ENCODE measurements around the gene INO80C. TPM values are rescaled to one million over a fixed set of nuclear protein-coding genes. Genes with fewer than 3 reads are reported as not detected.

The INO80C gene
- total RNA-seq, 1 experiment from 2014 or later, result 51.1 TPM

GRCh38 chr18:35510076-35510651 is 12.4 kb upstream of the INO80C start:
- Mint-ChIP-seq H3K9me3 (no peaks in the 10 kb centered on the region), H3K4me1 (peaks cover 8 to 17% of the 10 kb centered on the region in 2 experiments), H3K4me3 (no peak overlapping the region), H3K27me3 (ENCODE audit: low read depth) (no peaks in the 10 kb centered on the region), H3K36me3 (ENCODE audit: insufficient read depth in 1 of 3, low read depth in 3 of 3) (no peaks in the 10 kb centered on the region), H3K27ac (no peak overlapping the region)
- H3K79me1 ChIP-seq (ENCODE audit: insufficient read depth, low read depth, low read length, poor library complexity, severe bottlenecking), result no peaks in the 10 kb centered on the region
- no peak overlapping the region for H2BK12ac ChIP-seq (ENCODE audit: insufficient read length, low read depth, low read length)
- no peaks in the 10 kb centered on the region for H3K23me2 ChIP-seq (ENCODE audit: insufficient read length, low read depth, low read length, poor library complexity, severe bottlenecking)
- H3K18ac ChIP-seq (ENCODE audit: insufficient read length, low read depth, low read length), result no peak overlapping the region
- H3K4me1 ChIP-seq (ENCODE audit: insufficient read depth, low read length), result no peaks in the 10 kb centered on the region
- H3T11ph ChIP-seq (ENCODE audit: low read length), result no peak overlapping the region
- no peak overlapping the region for H4K5ac ChIP-seq (ENCODE audit: insufficient read length, low read depth, low read length)
- H3K56ac ChIP-seq (ENCODE audit: insufficient read length, low read depth, low read length), result no peak overlapping the region
- H2AFZ ChIP-seq (ENCODE audit: low read length), result no peak overlapping the region
- H2BK15ac ChIP-seq (ENCODE audit: low read depth, low read length), result no peak overlapping the region
- no peaks in the 10 kb centered on the region for H3K27me3 ChIP-seq (ENCODE audit: insufficient read depth, low read length)
- no peak overlapping the region for H3K14ac ChIP-seq (ENCODE audit: insufficient read depth, low read length)
- H3K4ac ChIP-seq (ENCODE audit: low read depth, low read length), result no peak overlapping the region
- no peak overlapping the region for H2BK120ac ChIP-seq (ENCODE audit: low read depth, low read length, poor library complexity, severe bottlenecking)
- H3K9ac ChIP-seq (ENCODE audit: extremely low read depth, insufficient read length, low read length), result no peak overlapping the region
- no peak for TF ChIP-seq CTCF (conservative IDR thresholded peaks at IDR 0.05)
- no peak overlapping the region for H4K91ac ChIP-seq (ENCODE audit: insufficient read length, low read depth, low read length)
- no peaks in the 10 kb centered on the region for H3K79me2 ChIP-seq (ENCODE audit: insufficient read depth, low read length)
- no peak overlapping the region for H2BK20ac ChIP-seq (ENCODE audit: low read depth, low read length, poor library complexity, severe bottlenecking)
- no peak overlapping the region for H3K27ac ChIP-seq (ENCODE audit: insufficient read length, low read depth, low read length)
- DNase-seq, result no peak
- H3K9me3 ChIP-seq (ENCODE audit: control insufficient read depth, low read depth, low read length), result no peaks in the 10 kb centered on the region
- no peaks in the 10 kb centered on the region for H4K20me1 ChIP-seq (ENCODE audit: control insufficient read depth, insufficient read depth, insufficient read length)
- H3K23ac ChIP-seq (ENCODE audit: insufficient read length, low read depth, low read length), result no peak overlapping the region
- H3K4me2 ChIP-seq (ENCODE audit: insufficient read depth, insufficient read length, low read length), result no peak overlapping the region
- H4K8ac ChIP-seq (replicated peaks; ENCODE audit: insufficient read length, low read depth, low read length), result no peak overlapping the region
- no peak overlapping the region for H2AK5ac ChIP-seq (ENCODE audit: insufficient read length, low read length)
- WGBS (ENCODE audit: extremely low coverage, insufficient read length, low lambda C conversion rate), result no CpG with 5 or more reads among the region's 4 CpGs
- H2BK5ac ChIP-seq (ENCODE audit: insufficient read length, low read length), result no peak overlapping the region
